Ascending aorta (tissue), 2 donors: ENCODE data around the gene DRD3. TPM values are rescaled to one million over a fixed set of nuclear protein-coding genes. Genes with fewer than 3 reads are reported as not detected.

Source experiments
- DNase-seq, 2 donors: peaks; one replicate each; pipeline ENCODE4 v3.0.0-alpha.2; 2019; ENCODE audit warnings: low spot score in 2 of 2
- H3K27ac ChIP-seq, 2 donors: fragments of 200-600 bp; sonication (generic); one replicate each; pipeline ENCODE4 v1.5.1; 2016 to 2017; ENCODE audit warnings: mild to moderate bottlenecking in 1 of 2
- H3K27me3 ChIP-seq: fragments of 200-600 bp; sonication (generic); one replicate; pipeline ENCODE4 v1.5.1; 2017
- H3K36me3 ChIP-seq, 2 donors: fragments of 200-600 bp; sonication (generic); one replicate each; pipeline ENCODE4 v1.5.1; 2016
- H3K4me1 ChIP-seq, 2 donors: fragments of 200-600 bp; sonication (generic); one replicate each; pipeline ENCODE4 v1.5.1; 2016 to 2017; ENCODE audit warnings: mild to moderate bottlenecking in 1 of 2
- H3K4me3 ChIP-seq, 2 donors: fragments of 200-600 bp; sonication (generic); one replicate each; pipeline ENCODE4 v1.5.1; 2016 to 2017; ENCODE audit warnings: mild to moderate bottlenecking in 1 of 2
- H3K9me3 ChIP-seq, 2 donors: fragments of 200-600 bp; sonication (generic); one replicate each; pipeline ENCODE4 v1.5.1; 2016
- CTCF ChIP-seq, 3 experiments: fragments of 200-600 bp in 2 of 3; fragments of 450-650 bp in 1 of 3; sonication (generic) in 2 of 3; IDR thresholded peaks; one replicate each; pipeline ENCODE4 v1.5.1; 2016 to 2019; ENCODE audit warnings: antibody characterized with exemption in 3 of 3, mild to moderate bottlenecking in 1 of 3, moderate library complexity in 1 of 3
- intact Hi-C: fragments of 100-400 bp; cut with DNase I; formaldehyde crosslinking; loops from one replicate; pipeline ENCODE4 v1.15.1; 2023
- total RNA-seq: library from RNA; depleted of rRNA; stranded (reverse); fragments of >200 nt; gene quantifications from one replicate; pipeline ENCODE4 v1.1.0, GENCODE V29; 2016

The DRD3 gene
- total RNA-seq, 1 donor from 2014 or later = not detected

GRCh38 chr3:114111060-114111770 lies 67.6 kb downstream of the DRD3 start:
- H3K36me3 ChIP-seq = no peaks in the 10 kb centered on the region
- H3K4me1 ChIP-seq = no peaks in the 10 kb centered on the region
- no peaks in the 10 kb centered on the region for H3K27me3 ChIP-seq
- H3K27ac ChIP-seq = no peak overlapping the region
- H3K9me3 ChIP-seq = no peaks in the 10 kb centered on the region
- DNase-seq = no peak
- intact Hi-C loops = no loop called here
- no peak overlapping the region for H3K4me3 ChIP-seq
- no peak for TF ChIP-seq CTCF (IDR thresholded peaks at IDR 0.05)

GRCh38 chr3:114110439-114110838 lies 68.4 kb downstream of the DRD3 start:
- H3K9me3 ChIP-seq = no peaks in the 10 kb centered on the region
- no peak for DNase-seq
- H3K36me3 ChIP-seq = no peaks in the 10 kb centered on the region
- no peaks in the 10 kb centered on the region for H3K4me1 ChIP-seq
- H3K27me3 ChIP-seq = no peaks in the 10 kb centered on the region
- intact Hi-C loops = no loop called here
- H3K4me3 ChIP-seq = no peak overlapping the region
- no peak overlapping the region for H3K27ac ChIP-seq
- TF ChIP-seq CTCF (IDR thresholded peaks at IDR 0.05) = no peak

GRCh38 chr3:114108137-114108536 lies 70.7 kb downstream of the DRD3 start:
- H3K27ac ChIP-seq = no peak overlapping the region
- H3K27me3 ChIP-seq = no peaks in the 10 kb centered on the region
- H3K4me3 ChIP-seq = no peak overlapping the region
- intact Hi-C loops = no loop called here
- TF ChIP-seq CTCF (IDR thresholded peaks at IDR 0.05) = no peak
- no peaks in the 10 kb centered on the region for H3K4me1 ChIP-seq
- no peak for DNase-seq
- H3K36me3 ChIP-seq = no peaks in the 10 kb centered on the region
- no peaks in the 10 kb centered on the region for H3K9me3 ChIP-seq

GRCh38 chr3:114104414-114104813 lies 74.4 kb downstream of the DRD3 start:
- Histone ChIP-seq H3K4me3 (no peak overlapping the region), H3K9me3 (no peaks in the 10 kb centered on the region), H3K27ac (no peak overlapping the region), H3K27me3 (no peaks in the 10 kb centered on the region), H3K4me1 (no peaks in the 10 kb centered on the region), H3K36me3 (no peaks in the 10 kb centered on the region)
- TF ChIP-seq CTCF (IDR thresholded peaks at IDR 0.05) = no peak
- intact Hi-C loops = no loop called here
- DNase-seq = no peak

GRCh38 chr3:114103858-114104257 lies 75.0 kb downstream of the DRD3 start:
- no peaks in the 10 kb centered on the region for H3K36me3 ChIP-seq
- H3K4me3 ChIP-seq = no peak overlapping the region
- H3K9me3 ChIP-seq = no peaks in the 10 kb centered on the region
- intact Hi-C loops = no loop called here
- DNase-seq = no peak
- TF ChIP-seq CTCF (IDR thresholded peaks at IDR 0.05) = no peak
- no peaks in the 10 kb centered on the region for H3K27me3 ChIP-seq
- H3K27ac ChIP-seq = no peak overlapping the region
- no peaks in the 10 kb centered on the region for H3K4me1 ChIP-seq

- intact Hi-C loops = no loop called here
- Histone ChIP-seq H3K27me3 (no peaks in the 10 kb centered on the region), H3K4me3 (no peak overlapping the region), H3K27ac (no peak overlapping the region), H3K4me1 (no peaks in the 10 kb centered on the region), H3K36me3 (no peaks in the 10 kb centered on the region), H3K9me3 (no peaks in the 10 kb centered on the region)
- no peak for DNase-seq
- TF ChIP-seq CTCF (IDR thresholded peaks at IDR 0.05) = no peak
Measured at GRCh38 chr3:114103181-114103580, 75.7 kb downstream of the DRD3 start.
